DND-41 (cell line): Measurements from ENCODE around the gene KY.

ENCODE experiments used
- CTCF ChIP-seq: IDR thresholded peaks from 2 replicates; pipeline ENCODE4 v1.5.1; 2012; ENCODE audit warnings: borderline replicate concordance, low read length, moderate library complexity, mild to moderate bottlenecking; ENCODE audit not compliant: poor library complexity, severe bottlenecking; ENCODE audit errors: extremely low read depth
- EZH2 ChIP-seq: IDR thresholded peaks from 3 replicates; pipeline ENCODE4 v1.6.1; 2012; ENCODE audit warnings: borderline replicate concordance, low read depth, mild to moderate bottlenecking, moderate library complexity, low read length, inconsistent platforms; ENCODE audit not compliant: severe bottlenecking

DNA sequence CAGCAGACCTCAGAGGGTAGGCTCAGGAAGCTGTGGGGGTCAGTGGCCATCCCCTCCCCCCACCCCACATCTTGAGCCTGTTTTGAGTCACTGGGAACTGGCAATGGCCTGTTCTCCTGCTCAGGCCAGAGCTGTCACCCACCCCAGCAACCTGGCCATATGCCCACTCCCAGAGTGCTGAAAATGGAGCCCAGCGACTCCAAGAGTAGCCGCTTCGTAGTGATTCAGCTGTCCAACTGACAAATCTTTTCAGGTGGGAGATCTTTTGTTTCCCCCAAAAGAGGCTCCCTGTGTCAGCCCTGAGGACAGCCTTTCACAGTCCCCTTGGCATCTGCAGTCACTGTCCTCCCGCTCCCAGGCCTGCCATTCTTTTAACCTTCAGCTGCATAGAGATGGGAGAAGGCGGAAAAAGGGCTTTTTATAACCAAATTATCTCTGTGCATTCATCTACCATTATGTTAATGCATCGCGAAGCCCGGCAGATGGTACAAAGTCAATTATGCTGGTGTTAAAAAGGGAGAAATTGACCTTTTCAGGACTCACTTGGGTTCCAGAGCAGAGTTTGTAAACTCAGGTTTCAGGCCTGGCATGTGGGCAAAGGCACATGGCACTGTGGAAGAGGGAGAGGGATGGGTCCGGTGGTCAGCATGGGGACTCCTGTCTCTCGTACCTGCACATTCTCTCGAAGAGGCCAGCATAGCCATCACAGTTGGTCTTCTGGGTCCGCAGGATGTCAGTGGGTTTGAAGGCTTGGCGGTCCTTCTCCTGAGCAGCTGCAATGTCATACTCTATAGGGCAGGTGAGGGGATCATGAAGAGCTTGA lies 32.1 kb downstream of the KY start:
- TF ChIP-seq CTCF (no peak), EZH2 (no peak)
